ENCODE results near the gene ZNF93.
"Not testable (repeated sequence)": the region's sequence is repeated elsewhere in the genome, so short reads cannot be mapped to it uniquely, and the experiment has no call there.

The ZNF93 gene

DNA sequence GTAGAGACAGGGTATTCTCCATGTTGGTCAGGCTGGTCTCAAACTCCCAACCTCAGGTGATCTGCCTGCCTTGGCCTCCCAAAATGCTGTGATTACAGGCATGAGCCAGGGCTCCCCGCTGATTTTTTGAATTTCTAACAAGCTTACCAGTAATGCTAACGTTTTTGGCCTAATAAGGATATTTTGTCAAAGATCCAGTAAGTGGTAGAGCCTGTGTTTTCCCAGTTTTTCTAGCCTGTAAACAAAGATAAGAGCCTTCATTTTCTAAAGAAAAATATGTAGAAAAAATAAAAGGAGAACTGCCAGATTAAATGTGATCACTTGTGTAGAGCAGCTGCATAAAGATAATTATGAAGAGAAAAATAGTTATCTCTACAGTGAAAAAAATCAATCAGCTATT, 37.7 kb downstream of the ZNF93 start:
- no peak for DNase-seq

- no peak for DNase-seq
These were observed 43.3 kb downstream of the ZNF93 start for GRCh38 chr19:19943848-19944582.

DNA sequence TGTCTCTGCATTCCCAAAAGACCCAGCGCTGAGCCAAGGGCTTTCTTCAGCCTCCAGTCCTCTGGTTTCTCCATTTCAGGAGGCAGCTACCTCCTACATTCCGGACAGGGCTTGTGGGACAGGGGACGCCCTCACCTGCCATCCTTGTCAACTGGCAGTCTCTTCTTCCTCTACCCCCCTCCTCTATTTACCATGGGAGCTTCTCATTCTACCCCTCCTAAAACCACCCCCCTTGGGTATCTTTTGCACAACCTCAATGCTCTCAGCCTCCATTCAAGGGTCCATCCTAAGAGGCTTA, 43.8 kb downstream of the ZNF93 start:
- DNase-seq, result no peak

GRCh38 chr19:19946226-19946625, 45.5 kb downstream of the ZNF93 start:
- DNase-seq, result no peak

DNA sequence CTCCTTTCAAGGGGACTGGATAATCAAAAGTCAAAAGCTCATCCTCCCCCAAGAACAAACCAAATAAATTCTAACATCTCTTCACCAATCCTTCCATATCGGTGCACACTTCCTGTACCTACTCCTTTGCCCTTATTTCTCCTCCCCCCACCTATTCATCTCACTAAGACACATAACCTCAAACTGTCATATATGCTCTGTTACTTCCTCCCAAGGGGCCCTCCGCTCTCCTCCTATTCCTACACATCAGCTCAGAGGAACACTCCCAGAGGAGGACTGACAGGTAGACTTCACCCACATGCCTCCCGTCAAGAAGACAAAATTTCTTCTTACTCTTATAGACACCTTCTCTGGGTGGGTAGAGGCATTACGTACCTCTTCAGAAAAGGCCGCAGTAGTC, 48.1 kb downstream of the ZNF93 start:
- no peak for DNase-seq

GRCh38 chr19:19955208-19955607, 54.5 kb downstream of the ZNF93 start:
- DNase-seq, result no peak

DNA sequence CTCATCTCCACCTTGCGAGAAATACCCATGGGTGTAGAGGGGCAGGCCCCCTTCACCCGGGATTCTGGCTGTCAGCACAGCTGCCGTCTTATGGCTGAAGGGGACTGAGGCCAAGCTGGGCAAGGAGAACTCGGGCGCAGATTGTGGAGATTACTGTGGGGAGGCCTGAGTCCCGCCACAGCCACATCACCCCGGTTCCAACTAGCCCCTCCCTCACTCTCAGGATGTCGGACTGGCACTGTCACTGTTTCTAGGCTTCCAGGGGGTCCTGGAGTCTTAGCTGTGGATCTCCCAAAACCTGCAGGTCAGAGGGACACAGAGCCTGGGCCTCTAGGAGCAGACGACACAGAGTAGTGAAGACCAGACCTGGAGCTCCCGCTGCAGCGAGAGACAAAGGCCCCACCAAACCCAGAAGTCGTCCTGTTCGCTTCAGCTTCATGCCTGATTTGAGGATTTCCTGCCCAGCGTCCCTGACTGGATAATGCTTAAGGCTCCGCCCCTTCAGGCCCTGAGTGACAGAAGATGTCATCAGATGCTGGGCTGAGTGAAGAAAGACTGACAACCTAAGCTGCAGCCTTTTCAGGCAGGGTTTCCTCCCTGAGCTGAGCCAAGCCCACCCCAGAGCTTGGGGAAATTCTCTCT, 55.8 kb downstream of the ZNF93 start:
- no peak for DNase-seq

DNA sequence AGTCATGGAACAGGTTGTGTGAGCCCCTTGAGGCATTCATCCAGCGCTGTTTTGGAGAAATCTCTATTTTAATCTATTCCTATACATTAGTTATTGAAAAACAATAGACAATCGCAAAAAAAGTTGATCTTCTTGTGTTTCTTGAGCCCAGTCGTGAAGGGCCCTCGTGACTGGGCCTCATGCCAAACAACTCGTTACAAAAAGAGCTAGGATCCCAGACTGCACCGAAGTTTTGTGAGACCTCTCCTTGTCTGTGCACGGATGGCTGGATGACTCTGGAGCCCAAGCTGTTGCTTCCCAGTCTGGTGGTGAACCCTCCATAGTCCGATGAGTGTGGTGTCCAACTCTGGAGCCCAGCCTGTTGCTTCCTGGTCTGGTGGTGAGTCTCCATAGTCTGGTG, 57.0 kb downstream of the ZNF93 start:
- not testable (repeated sequence) for DNase-seq

- peak; percentile 2 for DNase-seq
These were observed 58.5 kb downstream of the ZNF93 start for GRCh38 chr19:19959151-19959799.

DNA sequence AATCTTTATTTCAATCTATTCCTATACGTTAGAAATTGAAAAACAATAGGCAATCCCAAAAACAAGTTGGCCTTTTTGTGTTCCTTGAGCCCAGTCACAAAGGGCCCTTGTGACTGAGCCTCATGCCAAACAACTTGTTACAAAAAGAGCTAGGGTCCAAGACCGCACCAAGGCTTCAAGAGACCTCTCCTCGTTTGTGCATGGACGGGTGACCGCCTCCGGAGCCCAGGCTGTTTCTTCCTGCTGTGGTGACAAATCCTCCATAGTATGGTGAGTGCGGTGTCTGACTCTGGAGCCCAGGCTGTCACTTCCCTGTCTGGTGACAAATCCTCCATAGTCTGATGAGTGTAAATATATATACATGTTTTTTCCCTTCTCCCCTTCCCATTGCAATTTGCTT, 63.7 kb downstream of the ZNF93 start:
- DNase-seq, result no peak

- DNase-seq, result not testable (repeated sequence)
These were observed 65.4 kb downstream of the ZNF93 start for GRCh38 chr19:19966126-19966525.

- no peak for DNase-seq
These were observed 66.1 kb downstream of the ZNF93 start for GRCh38 chr19:19966862-19967261.

Data from NCI-H1694 treated with DMSO at 0.1 percent for 48 hours (cell line).